Measurements from ENCODE around the gene ZNF350.
"Not testable (repeated sequence)": the region's sequence is repeated elsewhere in the genome, so short reads cannot be mapped to it uniquely, and the experiment has no call there.

Gene ZNF350

GRCh38 chr19:51959791-51960190, 26.8 kb downstream of the ZNF350 start:
- DNase-seq (ENCODE audit: low spot score), result no peak
- no peak for TF ChIP-seq CTCF (IDR thresholded peaks at IDR 0.05; ENCODE audit: extremely low read depth, missing control alignments)

- DNase-seq (ENCODE audit: low spot score), result not testable (repeated sequence)
Observed at GRCh38 chr19:51957846-51958245, 28.8 kb downstream of the ZNF350 start.

GRCh38 chr19:51948975-51949374, 37.7 kb downstream of the ZNF350 start:
- DNase-seq (ENCODE audit: low spot score), result no peak
- no peak for TF ChIP-seq CTCF (IDR thresholded peaks at IDR 0.05; ENCODE audit: extremely low read depth, missing control alignments)

GRCh38 chr19:51946602-51947001, 40.0 kb downstream of the ZNF350 start:
- no peak for DNase-seq (ENCODE audit: low spot score)
- no peak for TF ChIP-seq CTCF (IDR thresholded peaks at IDR 0.05; ENCODE audit: extremely low read depth, missing control alignments)

GRCh38 chr19:51944798-51945552, 41.7 kb downstream of the ZNF350 start:
- DNase-seq (ENCODE audit: low spot score), result no peak
- no peak for TF ChIP-seq CTCF (IDR thresholded peaks at IDR 0.05; ENCODE audit: extremely low read depth, missing control alignments)

- DNase-seq (ENCODE audit: low spot score), result no peak
- TF ChIP-seq CTCF (IDR thresholded peaks at IDR 0.05; ENCODE audit: extremely low read depth, missing control alignments), result no peak
Observed at GRCh38 chr19:51938936-51939335, 47.7 kb downstream of the ZNF350 start.

GRCh38 chr19:51931921-51932320, 54.7 kb downstream of the ZNF350 start:
- DNase-seq (ENCODE audit: low spot score), result no peak
- no peak for TF ChIP-seq CTCF (IDR thresholded peaks at IDR 0.05; ENCODE audit: extremely low read depth, missing control alignments)

- no peak for TF ChIP-seq CTCF (IDR thresholded peaks at IDR 0.05; ENCODE audit: extremely low read depth, missing control alignments)
- no peak for DNase-seq (ENCODE audit: low spot score)
Observed at GRCh38 chr19:51927859-51928258, 58.8 kb downstream of the ZNF350 start.
